Spleen (tissue), 7 donors: ENCODE results near the gene ASAH2.

Experiments
- POLR2A ChIP-seq, 3 donors: fragments of 450-650 bp; IDR thresholded peaks; one replicate each; pipeline ENCODE4 v1.5.1; 2017; ENCODE audit warnings: antibody characterized with exemption in 3 of 3, mild to moderate bottlenecking in 1 of 3
- POLR2AphosphoS5 ChIP-seq, 3 donors: sonication (generic); formaldehyde crosslinking; IDR thresholded peaks; one replicate each; pipeline ENCODE4 v1.5.1; 2017; ENCODE audit warnings: antibody characterized with exemption in 3 of 3
- TF ChIP-seq, protein P1 (sequence below), 11 experiments: fragments of 200-600 bp in 7 of 11; fragments of 450-650 bp in 4 of 11; sonication (generic) in 4 of 11; IDR thresholded peaks in 8 of 11; conservative IDR thresholded peaks in 3 of 11; 1 replicate in 7 of 11; 2 replicates in 4 of 11; pipeline versions ENCODE4 v1.4.0 to v1.8.0; 2016 to 2021; ENCODE audit warnings: antibody characterized with exemption in 11 of 11, inconsistent platforms in 4 of 11, mild to moderate bottlenecking in 1 of 11
- donor health status: DM: no; HTN: no; CAD: no; lungs with moderate emphysema.
- donor health status: DM: no; HTN: no; CAD: no.
- donor health status: DM: no; HTN: no; CAD: no.

GRCh38 chr10:50231515-50232260 is 19.6 kb downstream of the ASAH2 start:
- TF ChIP-seq, protein P1, sequence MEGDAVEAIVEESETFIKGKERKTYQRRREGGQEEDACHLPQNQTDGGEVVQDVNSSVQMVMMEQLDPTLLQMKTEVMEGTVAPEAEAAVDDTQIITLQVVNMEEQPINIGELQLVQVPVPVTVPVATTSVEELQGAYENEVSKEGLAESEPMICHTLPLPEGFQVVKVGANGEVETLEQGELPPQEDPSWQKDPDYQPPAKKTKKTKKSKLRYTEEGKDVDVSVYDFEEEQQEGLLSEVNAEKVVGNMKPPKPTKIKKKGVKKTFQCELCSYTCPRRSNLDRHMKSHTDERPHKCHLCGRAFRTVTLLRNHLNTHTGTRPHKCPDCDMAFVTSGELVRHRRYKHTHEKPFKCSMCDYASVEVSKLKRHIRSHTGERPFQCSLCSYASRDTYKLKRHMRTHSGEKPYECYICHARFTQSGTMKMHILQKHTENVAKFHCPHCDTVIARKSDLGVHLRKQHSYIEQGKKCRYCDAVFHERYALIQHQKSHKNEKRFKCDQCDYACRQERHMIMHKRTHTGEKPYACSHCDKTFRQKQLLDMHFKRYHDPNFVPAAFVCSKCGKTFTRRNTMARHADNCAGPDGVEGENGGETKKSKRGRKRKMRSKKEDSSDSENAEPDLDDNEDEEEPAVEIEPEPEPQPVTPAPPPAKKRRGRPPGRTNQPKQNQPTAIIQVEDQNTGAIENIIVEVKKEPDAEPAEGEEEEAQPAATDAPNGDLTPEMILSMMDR (IDR thresholded peaks at IDR 0.05 in 8 of 11, conservative IDR thresholded peaks at IDR 0.05 in 3 of 11) = no peak
- TF ChIP-seq POLR2A (IDR thresholded peaks at IDR 0.05) (no peak), POLR2AphosphoS5 (IDR thresholded peaks at IDR 0.05) (no peak)
